ENCODE results near the gene LRP1B.

LRP1B gene

DNA sequence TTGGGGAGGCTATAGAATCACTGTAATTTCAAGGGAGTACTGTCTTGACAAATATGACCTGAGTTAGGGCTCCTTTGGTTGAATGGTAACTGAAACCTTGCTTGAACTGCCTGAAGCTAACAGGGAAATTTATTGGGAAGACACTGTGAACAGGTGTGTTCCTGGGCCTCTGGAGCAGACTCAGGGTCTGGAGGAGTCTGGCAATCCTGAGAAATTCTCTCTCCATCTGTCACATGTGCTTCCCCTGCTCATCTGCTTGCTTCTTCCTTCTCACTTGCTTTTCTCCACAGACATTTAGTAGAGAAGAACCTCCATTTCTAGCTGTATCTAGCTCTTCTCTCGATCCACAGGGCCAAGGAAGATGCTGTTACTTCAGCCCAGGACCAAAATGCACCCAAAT lies 476.5 kb downstream of the LRP1B start:
- no peak for TF ChIP-seq CTCF (IDR thresholded peaks at IDR 0.05; ENCODE audit: control insufficient read depth, extremely low read depth, insufficient read depth)
- no peak for DNase-seq (ENCODE audit: low read depth)
- H3K4me3 ChIP-seq (ENCODE audit: low read depth, low read length): no peak overlapping the region

- no peak for DNase-seq (ENCODE audit: low read depth)
- TF ChIP-seq CTCF (IDR thresholded peaks at IDR 0.05; ENCODE audit: control insufficient read depth, extremely low read depth, insufficient read depth): no peak
- no peak overlapping the region for H3K4me3 ChIP-seq (ENCODE audit: low read depth, low read length)
Observed at GRCh38 chr2:141653184-141653583, 477.6 kb downstream of the LRP1B start.

DNA sequence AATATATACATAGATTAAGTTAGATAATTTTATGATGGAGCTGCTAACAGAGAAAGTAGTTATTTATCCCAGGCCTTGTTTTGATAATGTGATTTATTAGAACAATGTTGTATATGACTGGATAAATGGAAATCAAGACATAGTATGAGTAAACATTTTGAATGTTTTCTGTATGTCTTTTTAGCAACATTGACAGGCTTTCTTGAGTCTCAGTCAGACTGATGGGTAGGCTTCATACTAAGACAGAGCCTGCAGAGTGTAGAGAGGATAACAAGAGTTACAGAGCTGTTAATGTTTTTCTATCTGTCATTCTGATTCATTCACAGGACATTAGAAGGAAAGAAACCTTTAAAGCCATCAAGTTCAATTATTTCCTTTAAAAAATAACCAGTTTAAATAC lies 478.5 kb downstream of the LRP1B start:
- no peak for TF ChIP-seq CTCF (IDR thresholded peaks at IDR 0.05; ENCODE audit: control insufficient read depth, extremely low read depth, insufficient read depth)
- no peak for DNase-seq (ENCODE audit: low read depth)
- no peak overlapping the region for H3K4me3 ChIP-seq (ENCODE audit: low read depth, low read length)

- no peak for DNase-seq (ENCODE audit: low read depth)
- H3K4me3 ChIP-seq (ENCODE audit: low read depth, low read length): no peak overlapping the region
- no peak for TF ChIP-seq CTCF (IDR thresholded peaks at IDR 0.05; ENCODE audit: control insufficient read depth, extremely low read depth, insufficient read depth)
Observed at GRCh38 chr2:141647353-141647752, 483.5 kb downstream of the LRP1B start.

DNA sequence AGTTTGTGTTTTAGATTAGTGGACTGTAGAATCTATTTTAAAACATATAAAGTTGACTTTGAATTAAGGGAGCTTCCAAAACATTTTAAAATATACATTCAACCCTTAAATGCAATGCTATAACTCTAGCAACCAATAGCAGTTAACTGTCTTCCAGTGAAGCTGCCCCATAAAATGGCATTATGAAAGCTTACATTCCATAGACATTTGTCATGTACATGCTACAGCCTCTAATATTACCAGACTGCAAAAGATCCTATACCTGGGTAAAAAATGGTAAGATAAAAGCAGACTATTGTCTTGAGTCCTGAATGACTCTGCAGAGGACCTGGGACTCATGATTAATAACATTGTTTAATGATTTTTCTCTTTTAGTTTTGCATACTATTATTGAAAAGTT lies 489.4 kb downstream of the LRP1B start:
- TF ChIP-seq CTCF (IDR thresholded peaks at IDR 0.05; ENCODE audit: control insufficient read depth, extremely low read depth, insufficient read depth): no peak
- DNase-seq (ENCODE audit: low read depth): peak; percentile 1
- no peak overlapping the region for H3K4me3 ChIP-seq (ENCODE audit: low read depth, low read length)

- no peak for DNase-seq (ENCODE audit: low read depth)
- H3K4me3 ChIP-seq (ENCODE audit: low read depth, low read length): no peak overlapping the region
- TF ChIP-seq CTCF (IDR thresholded peaks at IDR 0.05; ENCODE audit: control insufficient read depth, extremely low read depth, insufficient read depth): no peak
Observed at GRCh38 chr2:141639809-141640208, 491.0 kb downstream of the LRP1B start.

DNA sequence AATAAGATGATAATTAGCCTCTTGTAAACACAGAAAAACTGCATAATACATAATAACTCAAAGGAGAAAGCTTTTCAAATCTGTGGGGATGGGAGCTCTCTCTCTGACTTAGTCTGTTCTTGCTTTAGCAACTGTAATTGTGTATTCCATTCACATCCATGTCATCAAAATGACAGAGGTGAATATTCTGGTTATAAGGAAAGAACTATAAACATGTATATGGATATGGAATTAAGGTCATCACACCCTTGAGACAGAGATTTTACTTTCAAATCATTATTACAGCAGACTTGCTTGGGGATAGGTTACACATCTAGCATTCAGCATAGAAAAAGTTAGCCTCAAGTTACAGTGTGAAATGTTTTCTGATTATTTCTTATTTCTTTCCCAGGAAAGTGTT lies 497.7 kb downstream of the LRP1B start:
- no peak overlapping the region for H3K4me3 ChIP-seq (ENCODE audit: low read depth, low read length)
- no peak for TF ChIP-seq CTCF (IDR thresholded peaks at IDR 0.05; ENCODE audit: control insufficient read depth, extremely low read depth, insufficient read depth)
- no peak for DNase-seq (ENCODE audit: low read depth)

Measured in LNCaP clone FGC (cell line).